ENCODE results near the gene ABCC5.

ABCC5 gene

GRCh38 chr3:183922421-183922820 lies 95.3 kb downstream of the ABCC5 start:
- no peak for TF ChIP-seq CTCF (IDR thresholded peaks at IDR 0.05; ENCODE audit: control extremely low read depth, extremely low read depth, low read depth, missing control alignments)
- ChIA-PET CTCF (interaction anchor here (1.4 to 2.2 kb wide), 3 partner anchors 12 to 85 kb away, joined by 3 to 6 read pairs (median 4); partner anchors contain the start of gene PARL), POLR2A (no interaction called here)
- DNase-seq (ENCODE audit: extremely low spot score), result no peak

- POLR2A ChIA-PET, result interaction anchor here (0.6 kb wide), 1 partner anchor 24 kb away, joined by 3 read pairs; no protein-coding TSS in a partner anchor
- CTCF ChIA-PET, result interaction anchor here (1.7 kb wide), 1 partner anchor 12 kb away, joined by 5 read pairs; no protein-coding TSS in a partner anchor
Observed at GRCh38 chr3:183921096-183921495, 96.6 kb downstream of the ABCC5 start.

GRCh38 chr3:183920416-183920815 lies 97.3 kb downstream of the ABCC5 start:
- no peak for TF ChIP-seq CTCF (IDR thresholded peaks at IDR 0.05; ENCODE audit: control extremely low read depth, extremely low read depth, low read depth, missing control alignments)
- CTCF ChIA-PET, result interaction anchor here (1.7 to 3.6 kb wide), 2 partner anchors 12 to 16 kb away, joined by 5 to 10 read pairs; no protein-coding TSS in a partner anchor
- POLR2A ChIA-PET, result interaction anchor here (0.6 kb wide), 1 partner anchor 55 kb away, joined by 3 read pairs; no protein-coding TSS in a partner anchor
- DNase-seq (ENCODE audit: extremely low spot score), result no peak

More at GRCh38 chr3:183921096-183921495, 96.6 kb downstream of the ABCC5 start:
- DNase-seq (ENCODE audit: extremely low spot score), result no peak
- no peak for TF ChIP-seq CTCF (IDR thresholded peaks at IDR 0.05; ENCODE audit: control extremely low read depth, extremely low read depth, low read depth, missing control alignments)

- DNase-seq (ENCODE audit: extremely low spot score), result no peak
- POLR2A ChIA-PET, result no interaction called here
- TF ChIP-seq CTCF (IDR thresholded peaks at IDR 0.05; ENCODE audit: control extremely low read depth, extremely low read depth, low read depth, missing control alignments), result no peak
- CTCF ChIA-PET, result interaction anchor here (0.9 to 3.6 kb wide), 8 partner anchors 9 to 100 kb away, joined by 3 to 12 read pairs (median 4); partner anchors contain the start of genes ABCC5 and PARL
Observed at GRCh38 chr3:183918178-183918577, 99.5 kb downstream of the ABCC5 start.

GRCh38 chr3:183917776-183918175 lies 99.9 kb downstream of the ABCC5 start:
- ChIA-PET POLR2A (no interaction called here), CTCF (interaction anchor here (0.5 to 3.6 kb wide), 8 partner anchors 10 to 560 kb away, joined by 3 to 12 read pairs (median 4); partner anchors contain the start of genes ABCC5 and PARL)
- DNase-seq (ENCODE audit: extremely low spot score), result no peak
- TF ChIP-seq CTCF (IDR thresholded peaks at IDR 0.05; ENCODE audit: control extremely low read depth, extremely low read depth, low read depth, missing control alignments), result no peak

- POLR2A ChIA-PET, result no interaction called here
- DNase-seq (ENCODE audit: extremely low spot score), result no peak
- CTCF ChIA-PET, result interaction anchor here (1.3 to 3.4 kb wide), 7 partner anchors 9 to 598 kb away, joined by 3 to 20 read pairs (median 4); partner anchors contain the start of gene ABCC5
- no peak for TF ChIP-seq CTCF (IDR thresholded peaks at IDR 0.05; ENCODE audit: control extremely low read depth, extremely low read depth, low read depth, missing control alignments)
Observed at GRCh38 chr3:183914856-183915255, 102.8 kb downstream of the ABCC5 start.
